ENCODE results near the gene MYL9.
A peak's percentile ranks its signal among the peaks of the same experiment; 100 is the strongest.

DNA sequence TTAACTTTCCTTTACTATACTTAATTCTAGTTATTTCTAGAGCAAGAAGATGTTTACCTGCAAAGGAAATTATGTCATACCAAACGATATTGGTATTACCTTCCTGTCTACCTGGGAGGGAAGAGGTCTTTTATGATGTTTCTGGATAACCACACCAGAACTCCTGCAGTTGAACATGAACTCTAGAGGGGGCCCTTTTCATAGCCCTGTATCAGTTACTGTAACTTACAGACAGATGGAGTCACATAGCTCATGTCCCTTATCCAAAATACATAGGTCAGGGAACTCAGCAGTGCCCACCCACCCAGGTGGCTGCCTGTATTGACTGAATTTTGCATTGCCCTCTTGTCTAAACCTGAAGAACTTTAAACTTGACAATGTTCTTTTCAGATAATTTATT, 35.1 kb upstream of the MYL9 start:
- TF ChIP-seq, protein P1, sequence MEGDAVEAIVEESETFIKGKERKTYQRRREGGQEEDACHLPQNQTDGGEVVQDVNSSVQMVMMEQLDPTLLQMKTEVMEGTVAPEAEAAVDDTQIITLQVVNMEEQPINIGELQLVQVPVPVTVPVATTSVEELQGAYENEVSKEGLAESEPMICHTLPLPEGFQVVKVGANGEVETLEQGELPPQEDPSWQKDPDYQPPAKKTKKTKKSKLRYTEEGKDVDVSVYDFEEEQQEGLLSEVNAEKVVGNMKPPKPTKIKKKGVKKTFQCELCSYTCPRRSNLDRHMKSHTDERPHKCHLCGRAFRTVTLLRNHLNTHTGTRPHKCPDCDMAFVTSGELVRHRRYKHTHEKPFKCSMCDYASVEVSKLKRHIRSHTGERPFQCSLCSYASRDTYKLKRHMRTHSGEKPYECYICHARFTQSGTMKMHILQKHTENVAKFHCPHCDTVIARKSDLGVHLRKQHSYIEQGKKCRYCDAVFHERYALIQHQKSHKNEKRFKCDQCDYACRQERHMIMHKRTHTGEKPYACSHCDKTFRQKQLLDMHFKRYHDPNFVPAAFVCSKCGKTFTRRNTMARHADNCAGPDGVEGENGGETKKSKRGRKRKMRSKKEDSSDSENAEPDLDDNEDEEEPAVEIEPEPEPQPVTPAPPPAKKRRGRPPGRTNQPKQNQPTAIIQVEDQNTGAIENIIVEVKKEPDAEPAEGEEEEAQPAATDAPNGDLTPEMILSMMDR (IDR thresholded peaks at IDR 0.05 in 4 of 5, conservative IDR thresholded peaks at IDR 0.05 in 1 of 5) = peak in 1 of 5 experiments; percentile 19
- no peak for TF ChIP-seq POLR2A (IDR thresholded peaks at IDR 0.05)
